ENCODE results near the gene RAB31.
"Not testable (repeated sequence)": the region's sequence is repeated elsewhere in the genome, so short reads cannot be mapped to it uniquely, and the experiment has no call there.

RAB31 gene, protein sequence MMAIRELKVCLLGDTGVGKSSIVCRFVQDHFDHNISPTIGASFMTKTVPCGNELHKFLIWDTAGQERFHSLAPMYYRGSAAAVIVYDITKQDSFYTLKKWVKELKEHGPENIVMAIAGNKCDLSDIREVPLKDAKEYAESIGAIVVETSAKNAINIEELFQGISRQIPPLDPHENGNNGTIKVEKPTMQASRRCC

DNA sequence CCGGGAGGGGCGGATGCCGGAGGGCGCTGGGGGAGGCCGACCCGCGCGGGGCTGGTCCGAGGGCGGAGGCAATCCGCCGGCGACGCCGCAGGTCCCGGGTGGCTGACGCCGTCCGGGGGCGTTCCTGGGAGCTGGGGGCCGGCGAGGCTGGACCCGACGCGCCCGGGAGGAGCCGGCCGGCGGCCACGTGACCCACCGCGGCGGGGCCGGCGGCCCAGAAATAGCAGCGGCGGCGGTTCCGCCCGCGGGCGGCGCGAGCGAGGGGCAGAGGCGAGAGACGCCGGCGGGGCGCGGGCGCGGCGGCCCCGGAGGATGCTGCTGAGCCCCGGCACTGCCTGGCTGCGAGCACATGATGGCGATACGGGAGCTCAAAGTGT, at the start of gene RAB31:
RAB31 (plus strand) TSS at position 245 of the 377 bp plus-strand sequence; CDS start at position 350, 105 bp downstream.
- DNase-seq (ENCODE audit: low read depth): no peak

DNA sequence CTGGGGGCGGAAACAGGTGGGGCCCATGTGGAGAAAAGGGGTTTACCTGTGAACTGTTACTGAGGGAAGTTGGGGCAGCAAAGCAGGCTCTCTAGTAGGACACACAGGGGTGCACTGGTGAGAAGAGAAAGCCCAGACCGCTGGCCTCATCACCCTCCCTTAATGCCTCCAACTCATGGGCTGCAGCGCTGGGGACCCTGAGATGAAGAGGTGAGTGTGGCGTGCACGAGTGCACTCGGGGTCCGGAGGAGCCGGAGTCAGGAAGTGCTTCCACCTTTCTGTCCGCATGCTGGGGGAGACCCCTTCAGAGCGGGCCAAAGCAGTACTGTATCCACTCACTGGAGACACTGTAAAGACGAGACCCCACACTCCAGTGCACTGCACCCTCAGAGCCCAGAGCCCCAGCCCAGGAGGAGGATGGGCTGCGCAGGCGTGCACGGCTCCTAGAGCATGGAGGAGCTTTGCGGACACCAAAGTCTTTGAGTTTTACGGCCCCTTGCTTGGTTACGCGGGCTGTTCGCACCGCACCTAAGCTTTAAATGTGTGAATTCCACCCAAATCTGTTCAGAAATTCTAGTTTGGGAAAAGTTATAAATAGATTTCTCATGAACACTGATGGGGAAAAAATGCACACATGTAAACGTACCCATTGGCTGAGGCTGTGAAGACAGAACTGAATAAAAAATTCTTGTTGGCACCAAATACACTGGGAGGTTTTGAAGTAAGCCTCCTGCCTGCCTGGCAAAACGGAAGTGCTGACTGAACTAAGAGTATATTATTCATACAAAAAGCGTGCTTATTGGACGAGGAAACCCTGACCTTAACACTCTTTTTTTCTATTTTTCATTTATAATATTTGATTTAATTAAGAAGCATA, 48.4 kb upstream of the RAB31 start:
- DNase-seq (ENCODE audit: low read depth): no peak

DNA sequence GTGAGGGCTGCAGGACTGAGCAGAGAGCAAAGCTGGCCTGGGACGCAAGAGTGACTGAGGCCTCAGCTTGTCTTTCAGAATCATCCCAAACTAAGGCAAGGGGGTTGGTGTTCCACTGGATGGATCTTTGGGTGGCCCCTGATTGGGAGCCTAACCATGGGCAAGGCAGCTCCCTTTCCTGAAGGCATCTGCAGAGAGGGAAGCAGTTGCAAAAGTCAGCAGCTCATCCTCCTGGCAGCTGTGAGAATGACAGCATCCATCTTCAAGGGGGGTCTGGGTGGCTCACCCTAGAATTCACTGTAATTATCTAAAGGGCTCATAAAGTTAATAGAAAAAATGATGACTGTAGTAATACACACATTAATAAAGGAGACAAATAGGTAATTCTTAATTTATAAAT, 46.5 kb upstream of the RAB31 start:
- DNase-seq (ENCODE audit: low read depth): no peak

DNA sequence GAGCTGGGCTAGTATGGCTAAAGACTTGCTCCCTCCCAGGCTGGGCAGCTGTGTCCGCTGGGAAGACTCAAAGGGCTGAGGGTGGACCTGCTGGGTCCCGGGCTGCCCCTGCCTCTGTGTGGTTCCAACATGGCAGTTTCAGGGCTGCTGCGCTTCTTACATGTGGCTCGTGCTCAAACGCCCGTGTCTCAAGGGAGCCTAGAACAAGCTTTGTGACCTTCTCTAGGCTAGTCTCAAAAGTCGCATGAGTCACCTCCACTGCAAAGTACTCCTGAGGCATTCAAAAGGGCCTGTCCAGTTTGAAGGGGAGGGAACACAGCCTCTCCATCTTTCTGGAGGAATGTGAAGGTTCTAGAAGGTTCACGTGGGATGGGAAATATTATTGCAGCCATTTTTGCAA, 44.7 kb upstream of the RAB31 start:
- no peak for DNase-seq (ENCODE audit: low read depth)

DNA sequence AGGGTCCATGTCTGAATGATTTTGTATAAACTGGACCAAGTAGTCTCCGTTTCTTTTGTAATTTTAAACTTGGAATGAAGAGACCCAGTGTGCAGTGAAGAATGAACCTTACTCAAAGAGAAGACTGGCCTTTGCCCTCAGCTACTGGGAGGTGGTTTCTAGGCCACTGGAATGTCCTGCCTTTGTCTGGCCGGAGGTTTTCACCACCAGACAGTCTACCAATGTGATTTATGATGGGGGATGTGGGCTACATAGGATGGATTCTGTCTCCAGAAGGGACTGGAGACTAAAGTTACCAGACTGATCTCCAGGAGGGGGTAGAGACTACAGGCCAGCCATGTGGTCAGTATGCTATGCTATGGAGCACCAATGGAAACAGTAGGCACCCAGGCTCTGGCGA, 42.8 kb upstream of the RAB31 start:
- DNase-seq (ENCODE audit: low read depth): no peak

DNA sequence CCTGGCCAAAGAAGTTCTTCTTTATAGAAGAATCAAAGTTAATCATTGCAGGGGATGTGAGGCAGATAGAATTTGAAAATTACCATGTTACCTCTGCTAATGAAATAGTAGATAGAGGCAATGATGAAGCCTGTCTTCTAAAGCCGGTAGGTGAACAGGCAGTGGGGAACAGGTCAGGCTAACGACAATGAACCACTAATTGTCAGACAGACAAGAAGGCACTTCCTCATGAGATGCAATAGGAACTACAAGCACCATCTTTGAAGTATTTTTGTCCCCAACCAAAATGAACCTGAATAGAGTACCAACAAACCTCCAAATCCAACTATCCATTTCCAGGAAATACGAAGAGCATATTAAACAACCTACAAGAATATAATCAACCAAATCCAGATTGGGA, 41.6 kb upstream of the RAB31 start:
- DNase-seq (ENCODE audit: low read depth): no peak

DNA sequence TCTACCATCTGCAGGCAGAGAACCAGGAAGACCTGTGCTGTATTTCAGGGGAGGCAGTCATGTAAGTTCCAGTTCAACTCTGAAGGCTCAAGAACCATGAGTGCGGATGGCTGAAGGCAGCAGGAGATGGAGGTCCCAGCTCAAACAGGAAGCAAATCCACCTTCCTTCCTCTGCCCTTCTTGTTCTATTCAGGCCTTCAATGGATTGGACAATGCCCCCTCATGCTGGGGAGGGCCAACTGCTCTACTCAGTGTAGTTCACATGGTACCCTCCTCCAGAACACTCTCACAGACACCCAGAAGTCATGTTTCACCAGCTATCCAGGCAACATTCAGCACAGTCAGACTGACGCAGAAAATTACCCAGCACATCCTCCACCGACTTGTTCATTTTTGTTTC, 39.1 kb upstream of the RAB31 start:
- DNase-seq (ENCODE audit: low read depth): no peak

DNA sequence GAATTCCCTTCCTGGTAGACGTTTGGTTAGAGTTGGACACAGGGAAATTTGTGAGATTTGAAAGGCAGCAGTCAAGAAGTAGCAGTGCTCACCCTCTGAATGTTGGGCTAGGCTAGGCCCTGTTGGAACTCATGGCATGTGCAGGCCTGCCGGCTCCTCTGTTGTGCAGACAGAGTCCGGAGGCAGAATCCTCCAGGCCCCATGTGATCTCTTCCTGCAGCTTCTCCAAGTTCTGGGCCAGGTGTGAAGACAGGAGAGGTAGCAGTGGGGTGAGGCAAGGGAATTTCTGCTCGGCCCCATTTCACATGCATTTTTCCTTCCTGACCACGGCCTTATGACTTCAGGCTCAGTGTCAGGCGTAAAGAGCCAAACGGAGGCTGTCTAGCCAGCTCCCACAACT, 36.9 kb upstream of the RAB31 start:
- DNase-seq (ENCODE audit: low read depth): no peak

DNA sequence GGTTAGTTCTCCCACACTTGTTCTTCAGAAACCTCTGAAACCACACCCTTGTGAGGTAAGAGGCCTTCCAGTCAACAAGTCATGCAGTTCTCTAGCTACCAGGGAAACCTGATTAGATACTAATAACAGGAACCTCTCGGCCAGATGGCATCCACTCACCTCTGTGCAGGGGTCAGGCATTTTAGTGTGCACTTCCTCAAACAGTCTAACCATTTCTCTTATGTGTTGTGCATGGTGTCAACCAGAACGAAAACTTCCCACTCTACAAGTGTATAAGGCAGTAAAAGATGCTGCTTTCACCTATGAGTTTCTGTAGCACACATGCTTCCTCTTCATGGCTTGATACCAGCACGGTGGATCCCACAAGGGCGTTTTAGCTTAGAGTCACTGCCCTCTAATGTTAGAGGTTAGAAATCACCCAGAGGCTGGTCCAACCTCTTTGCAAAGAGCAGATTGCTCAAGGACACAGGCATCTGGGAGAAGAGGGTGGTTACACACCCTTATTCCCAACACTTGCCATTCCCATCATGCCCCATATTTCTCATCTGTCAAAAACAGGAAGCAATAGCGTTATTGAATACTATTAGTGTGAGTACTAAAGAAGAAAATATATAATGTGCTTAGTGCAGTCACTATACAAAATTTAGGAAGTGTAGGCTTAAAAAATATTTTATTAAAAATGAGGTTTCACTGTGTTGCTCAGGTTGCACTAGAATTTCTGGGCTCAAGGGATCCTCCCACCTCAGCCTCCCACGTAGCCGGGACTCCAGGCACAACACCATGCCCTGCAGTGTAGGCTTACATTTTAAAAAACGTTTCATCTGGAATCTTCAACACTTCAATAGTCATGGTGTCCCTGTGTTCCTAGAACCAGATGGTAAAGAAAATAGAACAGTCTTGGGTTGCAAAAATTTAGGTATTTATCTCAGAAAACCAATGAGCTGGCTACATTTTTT, 34.5 kb upstream of the RAB31 start:
- DNase-seq (ENCODE audit: low read depth): no peak

DNA sequence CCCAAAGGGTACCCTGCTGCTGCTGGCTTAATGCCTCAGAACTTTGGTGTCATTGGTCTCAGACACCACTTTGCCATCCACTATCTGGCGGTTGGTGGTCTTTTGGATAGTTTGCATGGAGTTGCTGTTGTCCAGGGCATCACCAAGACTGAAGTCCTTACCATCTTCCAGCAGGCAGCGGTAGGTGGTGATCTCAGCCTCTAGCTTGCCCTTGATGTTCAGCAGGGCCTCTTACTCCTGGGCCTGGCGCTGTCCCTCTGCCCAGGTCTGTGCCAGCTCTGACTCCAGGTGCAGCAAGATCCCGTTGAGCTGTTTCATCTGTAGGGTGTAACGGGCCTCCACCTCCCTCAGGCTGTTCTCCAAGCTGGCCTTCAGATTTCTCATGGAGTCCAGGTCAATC, 29.9 kb upstream of the RAB31 start:
- not testable (repeated sequence) for DNase-seq (ENCODE audit: low read depth)

DNA sequence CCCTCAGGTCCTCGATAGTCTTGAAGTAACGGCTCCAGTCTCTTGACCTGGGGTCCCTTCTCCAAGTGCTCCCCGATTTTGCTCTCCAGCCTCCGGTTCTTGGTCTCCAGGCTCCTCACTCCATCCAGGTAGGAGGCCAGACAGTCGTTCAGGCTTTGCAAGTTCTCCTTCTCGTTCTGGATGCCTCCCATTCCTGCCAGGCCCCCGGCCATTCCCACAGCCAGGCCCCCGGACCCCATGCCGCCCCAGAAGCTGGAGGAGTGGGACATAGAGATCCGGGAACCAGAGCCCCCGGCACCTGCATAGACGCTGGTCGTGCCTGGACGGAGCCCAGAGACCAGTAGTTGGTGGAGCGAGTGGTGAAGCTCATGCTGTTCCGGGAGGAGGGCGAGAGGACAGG, 29.0 kb upstream of the RAB31 start:
- DNase-seq (ENCODE audit: low read depth): no peak

DNA sequence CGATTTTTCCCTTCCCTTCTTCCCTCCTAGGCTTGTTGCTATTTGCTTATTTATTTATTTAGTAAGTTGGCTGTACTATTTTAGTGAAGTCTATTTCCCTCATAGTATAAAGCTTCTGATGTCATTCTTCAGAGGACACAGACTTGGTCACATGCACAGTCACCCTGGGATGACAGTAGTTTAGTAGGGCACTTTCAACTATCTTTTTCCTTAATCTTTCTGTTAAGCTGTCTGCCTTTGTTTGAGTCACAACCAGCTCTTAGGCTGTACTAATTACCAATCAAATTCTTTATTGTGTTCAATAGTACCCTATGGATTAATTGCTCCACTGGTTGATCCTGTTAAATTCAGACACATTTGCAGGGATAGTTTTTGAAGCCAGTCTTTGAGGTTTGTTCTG, 26.9 kb upstream of the RAB31 start:
- DNase-seq (ENCODE audit: low read depth): no peak

DNA sequence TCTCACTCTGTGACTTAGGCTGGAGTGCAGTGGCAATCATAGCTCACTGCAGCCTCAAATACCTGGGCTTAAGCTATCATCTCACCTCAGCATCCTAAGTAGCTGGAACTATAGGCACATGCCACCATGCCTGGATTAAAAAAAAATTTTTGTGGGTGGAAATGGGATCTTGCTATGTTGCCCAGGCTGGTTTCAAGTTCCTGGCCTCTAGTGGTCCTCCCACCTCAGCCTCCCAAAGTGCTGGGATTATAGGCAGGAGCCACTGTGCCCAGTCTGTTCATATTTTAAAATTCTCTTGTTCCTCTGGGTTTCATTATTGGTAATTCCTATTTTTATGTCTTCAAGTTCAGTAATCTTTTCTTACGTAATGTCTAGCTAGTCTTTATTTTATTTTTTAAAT, 25.5 kb upstream of the RAB31 start:
- no peak for DNase-seq (ENCODE audit: low read depth)

DNA sequence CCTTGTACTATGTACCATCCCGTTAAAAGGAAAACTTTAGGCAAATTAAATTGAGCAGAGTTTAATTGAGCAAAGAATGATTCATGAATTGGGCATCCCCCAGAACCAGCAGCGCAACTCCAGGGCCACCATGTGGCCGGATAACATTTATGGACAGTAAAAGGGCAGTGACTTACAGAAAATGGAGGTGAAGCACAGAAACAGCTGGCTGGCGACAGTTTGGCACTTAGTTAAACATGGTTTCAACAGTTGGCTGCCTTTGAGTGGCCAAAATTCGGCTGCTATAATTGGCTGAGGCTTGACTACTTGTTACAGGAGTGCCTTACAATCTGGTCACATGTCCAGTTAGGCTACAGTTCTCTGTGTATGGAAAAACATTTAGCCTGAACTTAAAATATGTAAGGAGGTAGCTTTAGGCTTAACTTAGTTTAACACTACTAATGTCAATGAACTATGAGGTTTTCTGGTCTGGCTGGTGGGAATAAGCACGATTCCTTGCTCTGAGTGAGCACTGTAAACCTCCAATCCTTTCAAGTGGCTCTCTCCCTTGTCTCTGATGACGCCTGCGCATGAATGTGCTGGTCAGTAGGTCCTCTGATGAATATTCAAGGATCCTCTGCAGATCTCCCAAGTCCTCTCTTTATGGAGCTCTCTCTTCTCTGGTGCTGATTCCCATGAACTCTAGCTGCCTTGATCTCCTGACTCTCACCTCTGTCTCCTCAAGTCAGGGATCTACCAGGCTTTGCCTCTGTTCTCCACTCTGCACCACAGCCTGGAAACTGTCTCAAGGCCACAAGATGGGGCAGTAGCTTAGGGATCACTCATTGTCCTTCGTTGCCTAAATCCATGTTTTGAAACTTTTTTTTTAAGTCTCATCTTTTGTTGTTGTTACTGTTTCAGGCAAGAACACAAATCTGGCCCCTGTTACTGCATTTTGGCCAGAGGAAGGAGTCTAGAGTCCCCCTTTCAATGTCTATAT, 24.4 kb upstream of the RAB31 start:
- no peak for DNase-seq (ENCODE audit: low read depth)

DNA sequence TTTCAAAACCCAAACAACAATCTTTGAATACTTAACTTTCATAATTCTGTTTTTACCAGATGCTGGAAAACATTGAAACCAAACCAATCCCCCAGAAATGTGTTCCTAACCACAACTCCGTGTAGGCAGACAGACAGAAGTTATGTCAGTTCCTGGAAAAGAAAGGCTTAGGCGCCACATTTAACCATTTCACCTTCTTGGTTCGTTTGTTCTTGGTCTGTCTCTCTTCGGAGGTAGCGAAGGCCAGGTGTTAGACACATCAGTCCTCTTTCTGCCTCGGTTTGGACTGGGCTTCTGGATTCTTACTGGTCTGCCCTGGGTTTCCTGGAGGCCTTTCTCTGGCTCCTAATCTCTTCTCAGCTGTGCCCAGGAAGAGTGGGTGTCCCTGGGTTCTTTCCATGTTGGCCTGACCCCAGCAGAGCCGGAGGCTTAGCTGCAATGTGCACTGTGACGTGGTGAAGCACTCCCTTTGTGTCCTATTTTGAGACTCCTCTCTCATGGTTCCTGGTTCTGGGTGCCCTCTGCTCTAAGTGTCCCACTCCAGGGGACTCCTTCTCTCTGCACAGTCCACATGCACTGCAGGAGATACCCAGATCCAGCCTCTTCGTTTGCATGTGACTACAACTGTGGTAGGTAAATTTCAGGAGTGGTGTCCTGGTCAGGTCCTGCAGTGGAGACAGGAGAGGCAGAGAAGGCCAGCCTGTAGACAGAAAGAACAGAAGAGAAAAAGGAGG, 23.1 kb upstream of the RAB31 start:
- no peak for DNase-seq (ENCODE audit: low read depth)

DNA sequence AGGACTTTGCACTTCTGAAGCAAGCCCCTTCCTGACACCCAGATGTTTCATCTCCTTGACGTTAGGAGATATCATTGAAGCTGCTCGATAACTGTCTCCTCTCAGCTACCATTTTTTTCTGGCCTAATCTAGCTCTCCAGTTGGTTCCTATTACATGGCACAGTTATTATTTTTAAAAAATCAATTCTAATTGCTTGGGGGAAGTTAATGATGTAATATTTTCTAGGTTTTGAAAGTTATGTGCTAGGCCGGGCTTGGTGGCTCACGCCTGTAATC, 22.5 kb upstream of the RAB31 start:
- DNase-seq (ENCODE audit: low read depth): no peak

DNA sequence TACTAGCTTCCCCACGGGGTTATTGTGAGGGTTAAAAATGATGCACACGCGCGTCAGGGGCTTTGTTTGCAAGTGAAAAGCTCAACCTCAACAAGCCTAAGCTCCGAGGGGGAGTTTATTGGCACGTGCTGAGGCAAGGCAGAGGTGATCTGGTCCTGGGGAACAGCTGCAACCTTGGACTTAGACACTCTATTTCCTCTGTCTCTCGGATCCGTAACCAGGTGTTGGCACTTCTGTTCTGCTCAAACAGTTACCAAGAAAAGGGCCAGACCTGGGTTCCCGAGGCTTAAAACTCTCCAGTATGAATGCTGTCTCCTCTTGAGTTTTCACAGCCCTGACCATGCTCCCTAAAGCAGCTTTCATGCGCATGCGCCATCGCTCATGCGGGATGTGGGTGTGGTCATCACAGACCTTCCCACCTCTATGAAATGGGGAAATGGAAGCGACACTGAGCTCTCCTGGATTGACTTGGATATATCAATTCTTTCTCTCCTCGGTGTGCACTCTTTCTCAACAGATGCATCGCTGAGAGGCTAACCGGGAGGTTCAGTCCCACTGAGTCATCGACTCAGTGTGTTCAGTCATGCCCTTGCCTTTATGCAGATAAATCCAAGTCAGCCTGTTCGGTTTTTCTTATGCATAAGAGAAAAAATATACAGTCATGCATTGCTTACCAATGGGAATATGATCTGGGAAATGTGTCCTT, 19.9 kb upstream of the RAB31 start:
- no peak for DNase-seq (ENCODE audit: low read depth)

DNA sequence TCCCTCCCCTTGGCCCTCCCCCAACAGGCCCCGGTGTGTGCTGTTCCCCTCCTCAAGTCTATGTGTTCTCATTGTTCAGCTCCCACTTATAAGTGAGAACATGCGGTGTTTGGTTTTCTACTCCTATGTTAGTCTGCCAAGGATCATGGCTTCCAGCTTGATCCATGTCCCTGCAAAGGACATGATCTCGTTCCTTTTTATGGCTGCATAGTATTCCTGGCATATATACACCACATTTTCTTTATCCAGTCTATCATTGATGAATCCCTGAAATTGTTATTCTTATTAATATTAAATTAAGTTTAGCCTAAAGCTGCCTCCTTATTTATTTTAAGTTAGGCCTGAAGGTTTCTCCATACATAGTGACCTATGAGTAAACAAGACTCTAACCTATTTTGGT, 18.8 kb upstream of the RAB31 start:
- no peak for DNase-seq (ENCODE audit: low read depth)

DNA sequence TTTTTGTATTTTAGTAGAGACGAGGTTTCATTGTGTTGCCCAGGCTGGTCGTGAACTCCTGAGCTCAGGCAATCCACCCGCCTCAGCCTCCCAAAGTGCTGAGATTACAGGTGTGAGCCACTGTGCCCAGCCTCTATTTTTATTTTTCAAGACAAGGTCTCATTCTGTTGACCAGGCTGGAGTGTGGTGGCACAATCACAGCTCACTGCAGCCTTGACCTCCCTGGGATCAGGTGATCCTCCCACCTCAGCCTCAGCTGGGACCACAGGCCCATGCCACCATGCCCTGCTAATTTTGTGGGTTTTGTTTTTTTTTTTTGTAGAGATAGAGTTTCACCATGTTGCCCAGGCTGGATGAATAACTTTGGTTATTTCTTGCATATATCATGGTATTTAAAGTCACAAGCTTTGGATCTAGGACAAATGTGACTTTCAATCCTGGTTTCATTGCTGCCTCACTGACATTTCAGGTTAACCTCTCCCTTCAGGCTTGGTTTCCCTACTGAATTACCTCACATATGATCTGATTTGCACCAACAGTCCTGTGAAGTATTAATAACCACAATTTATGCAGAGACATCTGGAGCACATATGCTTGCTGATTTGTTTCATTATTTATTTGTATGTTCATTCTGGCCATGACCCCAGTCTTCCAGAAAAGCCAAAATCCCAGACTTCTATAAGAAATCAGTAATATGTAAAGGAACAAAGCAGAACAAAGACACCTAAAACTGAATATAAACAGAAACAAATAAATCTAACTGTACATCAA, 17.5 kb upstream of the RAB31 start:
- no peak for DNase-seq (ENCODE audit: low read depth)

DNA sequence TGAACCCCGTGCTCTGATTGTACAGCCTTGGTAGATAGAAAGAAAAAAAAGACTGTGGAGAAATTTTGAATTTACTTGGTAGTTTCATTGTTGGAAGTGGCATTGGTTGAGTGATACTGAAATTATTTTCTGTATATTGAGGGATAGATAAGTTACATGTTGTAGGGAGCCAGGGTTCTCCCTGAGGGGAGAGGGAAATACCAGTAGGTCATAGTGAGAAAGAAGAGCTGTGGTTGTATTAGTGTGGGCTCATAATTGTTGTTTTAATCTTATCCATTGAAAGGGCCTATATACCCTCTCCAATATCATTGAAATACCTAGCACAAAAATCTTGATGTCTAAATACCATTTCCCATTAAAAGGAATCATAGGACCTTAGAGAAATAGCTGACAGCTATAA, 16.9 kb upstream of the RAB31 start:
- no peak for DNase-seq (ENCODE audit: low read depth)

All from T-helper 22 cell (primary cell).